Measurements from ENCODE around the gene PHTF1.

PHTF1 gene

DNA sequence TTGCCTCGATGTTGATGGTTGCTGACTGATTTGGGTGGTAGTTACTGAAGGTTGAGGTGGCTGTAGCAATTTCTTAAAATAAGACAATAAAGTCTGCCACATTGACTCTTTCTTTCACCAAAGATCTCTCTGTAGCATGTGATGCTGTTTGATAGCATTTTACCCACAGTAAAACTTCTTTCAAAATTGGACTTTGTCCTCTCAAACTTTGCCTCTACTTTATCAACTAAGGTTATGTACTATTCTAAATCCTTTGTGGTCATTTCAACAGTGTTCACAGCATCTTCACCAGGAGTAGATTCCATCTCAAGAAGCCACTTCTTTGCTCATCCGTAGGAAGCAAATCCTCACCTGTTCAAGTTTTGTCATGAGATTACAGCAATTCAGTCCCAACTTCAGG lies 93.2 kb downstream of the PHTF1 start:
- Histone ChIP-seq H3K36me3 (ENCODE audit: control insufficient read depth, insufficient read depth, low read length) (no peaks in the 10 kb centered on the region), H3K4me1 (ENCODE audit: control insufficient read depth, insufficient read depth, low read length, poor library complexity, severe bottlenecking) (no peaks in the 10 kb centered on the region), H3K9me3 (ENCODE audit: control insufficient read depth, low read length) (no peaks in the 10 kb centered on the region), H3K4me3 (ENCODE audit: extremely low read depth, insufficient read depth, low read length, poor library complexity, severe bottlenecking) (no peak overlapping the region), H3K27ac (ENCODE audit: low read depth, low read length, severe bottlenecking) (no peak overlapping the region)
- WGBS, 2 experiments (ENCODE audit: insufficient coverage in 2 of 2): 100% methylated on average over 1 of the region's 2 CpGs

DNA sequence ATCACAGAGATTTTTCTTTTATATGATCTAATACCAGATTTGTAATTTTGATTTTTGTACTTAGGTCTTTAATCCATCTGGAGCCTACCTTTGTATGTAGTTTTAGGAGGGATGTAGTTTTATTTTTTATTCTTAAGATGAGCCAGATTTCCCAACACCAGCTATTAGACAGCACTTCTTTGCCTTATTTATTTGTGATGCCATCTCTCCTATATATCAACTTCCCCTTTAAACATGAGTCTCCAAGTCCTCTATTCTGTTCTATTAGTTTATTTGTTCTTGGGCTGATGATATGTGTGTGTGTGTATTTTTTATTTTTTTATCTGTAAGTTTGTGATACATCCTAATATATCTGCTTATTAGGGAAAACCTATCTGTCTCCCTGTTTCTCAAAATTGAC lies 94.2 kb downstream of the PHTF1 start:
- Histone ChIP-seq H3K9me3 (ENCODE audit: control insufficient read depth, low read length) (no peaks in the 10 kb centered on the region), H3K27ac (ENCODE audit: low read depth, low read length, severe bottlenecking) (no peak overlapping the region), H3K4me1 (ENCODE audit: control insufficient read depth, insufficient read depth, low read length, poor library complexity, severe bottlenecking) (no peaks in the 10 kb centered on the region)

DNA sequence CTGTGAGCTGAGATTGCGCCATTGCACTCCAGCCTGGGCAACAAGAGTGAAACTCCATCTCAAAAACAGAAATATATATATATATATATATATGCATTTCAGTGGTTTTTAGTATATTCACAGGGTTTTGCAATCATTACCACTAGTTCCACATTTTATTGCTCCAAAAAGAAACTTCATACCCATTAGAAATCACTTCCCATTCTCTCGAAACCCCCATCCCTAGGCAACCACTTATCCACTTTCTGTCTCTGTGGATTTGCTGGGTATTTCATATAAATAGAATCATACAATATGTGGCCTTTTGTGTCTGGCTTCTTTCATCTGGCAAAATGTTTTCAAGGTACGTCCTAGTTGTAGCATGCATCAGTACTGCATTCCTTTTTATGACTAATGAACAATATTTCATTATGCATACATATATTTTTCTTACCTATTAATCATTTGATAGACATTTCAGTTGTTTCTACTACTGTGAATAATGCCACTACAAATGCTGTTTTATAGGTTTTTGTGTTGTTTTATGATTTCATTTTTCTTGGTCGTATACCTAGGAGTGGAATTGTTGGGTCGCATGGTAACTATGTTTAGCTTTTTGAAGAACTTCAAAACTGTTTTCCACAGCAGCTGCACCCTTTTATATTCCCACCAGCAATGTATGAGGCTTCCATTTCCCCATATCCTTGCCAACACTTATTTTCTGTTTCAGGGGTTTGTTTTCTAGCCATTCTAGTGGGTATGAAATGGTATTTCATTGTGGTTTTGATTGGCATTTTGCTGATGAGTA lies 95.9 kb downstream of the PHTF1 start:
- Histone ChIP-seq H3K27ac (ENCODE audit: low read depth, low read length, severe bottlenecking) (no peak overlapping the region), H3K4me3 (ENCODE audit: extremely low read depth, insufficient read depth, low read length, poor library complexity, severe bottlenecking) (no peak overlapping the region), H3K4me1 (ENCODE audit: control insufficient read depth, insufficient read depth, low read length, poor library complexity, severe bottlenecking) (no peaks in the 10 kb centered on the region), H3K9me3 (ENCODE audit: control insufficient read depth, low read length) (no peaks in the 10 kb centered on the region), H3K36me3 (ENCODE audit: control insufficient read depth, insufficient read depth, low read length) (no peaks in the 10 kb centered on the region)
- no CpG with 5 or more reads among the region's 5 CpGs for WGBS, 2 experiments (ENCODE audit: insufficient coverage in 2 of 2)

More for the DNA sequence above, 94.2 kb downstream of the PHTF1 start:
- no peak overlapping the region for H3K4me3 ChIP-seq (ENCODE audit: extremely low read depth, insufficient read depth, low read length, poor library complexity, severe bottlenecking)
- no peaks in the 10 kb centered on the region for H3K36me3 ChIP-seq (ENCODE audit: control insufficient read depth, insufficient read depth, low read length)

DNA sequence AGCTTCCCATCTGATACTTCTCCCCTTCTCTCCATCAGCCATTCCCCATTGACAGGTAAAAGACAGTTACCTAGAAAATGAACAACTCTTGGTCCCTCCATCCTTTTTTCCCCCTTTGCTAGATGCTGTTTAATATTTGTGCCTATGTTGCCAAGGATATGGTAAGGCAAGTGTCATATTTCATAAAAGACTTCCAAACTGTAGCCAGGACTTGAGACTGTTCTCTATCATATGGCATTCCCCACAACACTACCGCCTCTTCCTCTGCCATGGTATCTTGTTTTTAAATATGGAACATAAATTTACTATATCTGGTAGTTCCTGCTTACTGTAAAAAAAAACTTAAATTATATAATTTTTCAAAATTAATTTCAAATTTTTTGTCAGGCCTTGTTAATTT lies 97.2 kb downstream of the PHTF1 start:
- no CpG with 5 or more reads among the region's 1 CpG for WGBS, 2 experiments (ENCODE audit: insufficient coverage in 2 of 2)
- no peak overlapping the region for H3K27ac ChIP-seq (ENCODE audit: low read depth, low read length, severe bottlenecking)

DNA sequence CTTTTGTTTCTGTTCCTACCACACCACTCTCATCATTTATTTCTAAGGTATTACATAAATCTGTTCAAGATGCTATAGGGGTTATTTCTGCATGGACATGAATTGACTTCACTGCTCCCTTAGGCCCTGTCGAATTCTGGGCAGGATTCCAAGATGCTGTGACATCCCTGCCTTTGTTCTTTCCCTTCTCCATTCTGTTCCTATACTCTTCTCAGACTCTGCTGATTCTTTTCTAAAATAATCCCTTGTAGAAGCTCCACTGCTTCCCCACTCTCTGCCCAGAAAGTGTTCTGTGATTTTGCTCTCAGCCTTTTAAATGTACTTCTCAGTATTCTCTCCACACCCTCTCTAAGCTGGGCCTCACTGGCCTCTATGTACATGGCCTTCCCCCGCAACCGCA lies 99.2 kb downstream of the PHTF1 start:
- no peaks in the 10 kb centered on the region for H3K36me3 ChIP-seq (ENCODE audit: control insufficient read depth, insufficient read depth, low read length)
- H3K4me3 ChIP-seq (ENCODE audit: extremely low read depth, insufficient read depth, low read length, poor library complexity, severe bottlenecking): no peak overlapping the region
- H3K27ac ChIP-seq (ENCODE audit: low read depth, low read length, severe bottlenecking): no peak overlapping the region
- no peaks in the 10 kb centered on the region for H3K9me3 ChIP-seq (ENCODE audit: control insufficient read depth, low read length)
- H3K4me1 ChIP-seq (ENCODE audit: control insufficient read depth, insufficient read depth, low read length, poor library complexity, severe bottlenecking): no peaks in the 10 kb centered on the region
- 91 to 100% methylated on average over 1 to 2 of the region's 3 CpGs for WGBS, 2 experiments (ENCODE audit: insufficient coverage in 2 of 2)

More for the DNA sequence above, 97.2 kb downstream of the PHTF1 start:
- Histone ChIP-seq H3K4me1 (ENCODE audit: control insufficient read depth, insufficient read depth, low read length, poor library complexity, severe bottlenecking) (no peaks in the 10 kb centered on the region), H3K4me3 (ENCODE audit: extremely low read depth, insufficient read depth, low read length, poor library complexity, severe bottlenecking) (no peak overlapping the region), H3K9me3 (ENCODE audit: control insufficient read depth, low read length) (no peaks in the 10 kb centered on the region), H3K36me3 (ENCODE audit: control insufficient read depth, insufficient read depth, low read length) (no peaks in the 10 kb centered on the region)

DNA sequence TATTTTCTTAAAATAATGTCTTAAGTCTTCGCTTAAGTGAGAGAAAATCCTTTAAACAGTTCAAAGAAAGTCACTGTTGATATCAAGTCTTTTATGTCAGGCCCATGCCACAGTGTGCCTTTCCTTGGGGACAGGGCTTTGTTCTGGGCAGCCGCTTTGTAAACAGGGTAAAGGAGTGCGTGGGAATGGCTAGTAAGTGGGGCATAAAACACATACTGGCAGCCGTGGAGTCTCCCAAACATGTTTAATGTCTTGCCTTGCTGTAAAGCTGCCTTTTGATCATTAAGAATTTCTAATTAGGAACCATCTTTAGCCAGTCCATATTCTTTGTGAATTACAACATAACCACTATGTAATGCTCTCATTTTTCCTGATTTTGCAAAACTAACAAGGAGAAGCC lies 99.7 kb downstream of the PHTF1 start:
- WGBS, 2 experiments (ENCODE audit: insufficient coverage in 2 of 2): 89% methylated on average over 1 to 3 of the region's 4 CpGs
- Histone ChIP-seq H3K4me3 (ENCODE audit: extremely low read depth, insufficient read depth, low read length, poor library complexity, severe bottlenecking) (no peak overlapping the region), H3K9me3 (ENCODE audit: control insufficient read depth, low read length) (no peaks in the 10 kb centered on the region), H3K4me1 (ENCODE audit: control insufficient read depth, insufficient read depth, low read length, poor library complexity, severe bottlenecking) (no peaks in the 10 kb centered on the region), H3K27ac (ENCODE audit: low read depth, low read length, severe bottlenecking) (no peak overlapping the region), H3K36me3 (ENCODE audit: control insufficient read depth, insufficient read depth, low read length) (no peaks in the 10 kb centered on the region)

DNA sequence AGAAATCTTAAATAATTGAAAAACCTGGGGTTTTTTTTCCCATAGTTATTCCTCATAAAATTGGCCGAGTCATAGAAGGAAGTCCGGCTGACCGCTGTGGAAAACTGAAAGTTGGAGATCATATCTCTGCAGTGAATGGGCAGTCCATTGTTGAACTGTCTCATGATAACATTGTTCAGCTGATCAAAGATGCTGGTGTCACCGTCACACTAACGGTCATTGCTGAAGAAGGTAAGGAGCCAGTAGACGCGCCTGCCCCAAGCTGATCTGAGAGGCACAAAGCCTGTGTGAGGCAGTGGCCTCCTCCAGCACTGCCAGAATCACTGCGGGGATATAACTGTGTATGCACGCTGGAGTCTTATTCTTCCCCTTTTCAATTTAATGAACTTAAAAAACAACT lies 100.3 kb downstream of the PHTF1 start:
- no peak overlapping the region for H3K4me3 ChIP-seq (ENCODE audit: extremely low read depth, insufficient read depth, low read length, poor library complexity, severe bottlenecking)
- H3K36me3 ChIP-seq (ENCODE audit: control insufficient read depth, insufficient read depth, low read length): no peaks in the 10 kb centered on the region
- H3K27ac ChIP-seq (ENCODE audit: low read depth, low read length, severe bottlenecking): no peak overlapping the region
- no peaks in the 10 kb centered on the region for H3K9me3 ChIP-seq (ENCODE audit: control insufficient read depth, low read length)
- 93 to 97% methylated on average over 6 to 7 of the region's 9 CpGs for WGBS, 2 experiments (ENCODE audit: insufficient coverage in 2 of 2)
- no peaks in the 10 kb centered on the region for H3K4me1 ChIP-seq (ENCODE audit: control insufficient read depth, insufficient read depth, low read length, poor library complexity, severe bottlenecking)

DNA sequence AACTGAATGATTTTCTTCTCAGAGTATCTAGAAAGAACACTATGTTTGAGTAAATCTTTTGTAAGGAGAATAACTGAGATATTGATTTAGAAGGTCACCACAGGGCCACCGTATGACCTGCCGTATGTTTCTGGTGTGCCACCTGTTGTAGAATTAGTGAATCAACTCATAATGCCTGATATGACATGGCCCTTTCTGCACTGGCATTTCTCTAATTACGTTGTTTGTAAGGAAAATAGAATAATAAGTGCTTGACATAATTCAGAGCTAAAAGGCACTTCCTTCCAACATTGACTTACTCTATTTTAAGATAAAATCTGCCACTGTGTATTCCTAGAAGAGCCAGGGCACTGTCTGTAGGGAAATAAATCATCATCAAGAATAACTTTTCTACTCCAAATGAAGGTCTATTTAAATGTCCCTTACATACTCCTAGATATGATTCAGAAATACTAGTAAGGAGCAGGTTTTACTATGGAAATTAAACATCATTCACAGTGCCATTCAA lies 101.7 kb downstream of the PHTF1 start:
- Histone ChIP-seq H3K4me3 (ENCODE audit: extremely low read depth, insufficient read depth, low read length, poor library complexity, severe bottlenecking) (no peak overlapping the region), H3K4me1 (ENCODE audit: control insufficient read depth, insufficient read depth, low read length, poor library complexity, severe bottlenecking) (no peaks in the 10 kb centered on the region), H3K36me3 (ENCODE audit: control insufficient read depth, insufficient read depth, low read length) (no peaks in the 10 kb centered on the region), H3K9me3 (ENCODE audit: control insufficient read depth, low read length) (no peaks in the 10 kb centered on the region), H3K27ac (ENCODE audit: low read depth, low read length, severe bottlenecking) (no peak overlapping the region)
- WGBS, 2 experiments (ENCODE audit: insufficient coverage in 2 of 2): 93 to 100% methylated on average over 1 to 2 of the region's 3 CpGs

DNA sequence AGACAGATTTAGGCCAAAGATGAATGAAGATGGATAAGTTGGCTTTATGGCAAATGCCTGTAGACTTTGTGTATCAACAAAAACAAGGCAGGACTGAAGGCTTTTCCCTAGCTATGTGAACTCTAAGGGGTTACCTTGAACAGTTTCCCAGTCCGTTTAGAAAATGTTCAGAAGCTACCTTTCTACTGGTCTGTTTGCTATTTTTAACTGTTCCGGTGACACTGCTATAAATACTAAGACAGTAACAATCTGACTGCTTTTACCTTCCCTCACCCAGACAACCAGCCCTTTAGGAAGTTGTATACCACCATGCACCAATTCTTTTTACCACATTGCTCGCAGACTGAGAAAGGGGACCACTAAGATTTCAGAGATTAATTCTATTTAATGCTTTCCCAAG lies 102.2 kb downstream of the PHTF1 start:
- Histone ChIP-seq H3K36me3 (ENCODE audit: control insufficient read depth, insufficient read depth, low read length) (no peaks in the 10 kb centered on the region), H3K9me3 (ENCODE audit: control insufficient read depth, low read length) (no peaks in the 10 kb centered on the region), H3K27ac (ENCODE audit: low read depth, low read length, severe bottlenecking) (no peak overlapping the region), H3K4me3 (ENCODE audit: extremely low read depth, insufficient read depth, low read length, poor library complexity, severe bottlenecking) (no peak overlapping the region), H3K4me1 (ENCODE audit: control insufficient read depth, insufficient read depth, low read length, poor library complexity, severe bottlenecking) (no peaks in the 10 kb centered on the region)
- 82 to 97% methylated on average over 2 to 3 of the region's 3 CpGs for WGBS, 2 experiments (ENCODE audit: insufficient coverage in 2 of 2)

DNA sequence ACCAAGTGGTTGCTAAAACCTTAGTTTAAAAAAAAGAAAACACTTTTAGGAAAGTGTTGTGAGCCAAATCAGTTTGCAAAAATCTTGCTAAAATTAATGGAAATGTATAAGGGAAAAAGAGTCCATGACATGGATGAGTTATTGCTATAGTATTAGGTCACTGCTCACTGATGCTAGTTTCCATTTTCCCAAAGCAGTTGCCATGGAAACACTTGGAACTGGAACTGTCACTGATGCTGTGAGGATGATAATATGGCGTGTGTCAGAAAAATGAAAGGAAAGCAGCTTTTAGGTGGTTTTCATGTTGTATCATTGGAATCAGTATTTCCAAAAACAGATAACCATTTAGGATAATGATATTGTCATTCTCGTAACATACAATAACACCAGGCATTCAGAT lies 104.4 kb downstream of the PHTF1 start:
- Histone ChIP-seq H3K4me1 (ENCODE audit: control insufficient read depth, insufficient read depth, low read length, poor library complexity, severe bottlenecking) (no peaks in the 10 kb centered on the region), H3K4me3 (ENCODE audit: extremely low read depth, insufficient read depth, low read length, poor library complexity, severe bottlenecking) (no peak overlapping the region), H3K36me3 (ENCODE audit: control insufficient read depth, insufficient read depth, low read length) (peaks cover 7% of the 10 kb centered on the region), H3K27ac (ENCODE audit: low read depth, low read length, severe bottlenecking) (no peak overlapping the region), H3K9me3 (ENCODE audit: control insufficient read depth, low read length) (no peaks in the 10 kb centered on the region)
- 80 to 100% methylated on average over 1 of the region's 2 CpGs for WGBS, 2 experiments (ENCODE audit: insufficient coverage in 2 of 2)

DNA sequence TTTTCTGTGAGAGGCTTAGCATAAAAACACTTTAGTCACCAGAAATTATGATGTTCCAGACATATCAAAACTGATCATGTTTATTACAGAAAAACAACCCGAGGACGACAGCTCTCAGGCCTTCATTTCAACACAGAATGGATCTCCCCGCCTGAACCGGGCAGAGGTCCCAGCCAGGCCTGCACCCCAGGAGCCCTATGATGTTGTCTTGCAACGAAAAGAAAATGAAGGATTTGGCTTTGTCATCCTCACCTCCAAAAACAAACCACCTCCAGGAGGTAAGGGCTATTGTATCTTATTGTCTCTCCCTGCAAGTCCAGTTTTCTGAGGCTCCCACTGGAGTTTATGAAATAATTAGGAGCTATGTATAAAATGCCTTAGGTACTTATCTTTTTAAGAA lies 105.5 kb downstream of the PHTF1 start:
- H3K36me3 ChIP-seq (ENCODE audit: control insufficient read depth, insufficient read depth, low read length): peaks cover 7% of the 10 kb centered on the region
- no peak overlapping the region for H3K4me3 ChIP-seq (ENCODE audit: extremely low read depth, insufficient read depth, low read length, poor library complexity, severe bottlenecking)
- no peak overlapping the region for H3K27ac ChIP-seq (ENCODE audit: low read depth, low read length, severe bottlenecking)
- no peaks in the 10 kb centered on the region for H3K4me1 ChIP-seq (ENCODE audit: control insufficient read depth, insufficient read depth, low read length, poor library complexity, severe bottlenecking)
- no peaks in the 10 kb centered on the region for H3K9me3 ChIP-seq (ENCODE audit: control insufficient read depth, low read length)
- WGBS, 2 experiments (ENCODE audit: insufficient coverage in 2 of 2): 60 to 70% methylated on average over 2 of the region's 5 CpGs
